Sciatic nerve (tissue), 2 donors: ENCODE measurements around the gene HSD3B1. TPM values are rescaled to one million over a fixed set of nuclear protein-coding genes. Genes with fewer than 3 reads are reported as not detected.

Source experiments
- ATAC-seq: fragments of 200-7000 bp; cut with Tn5 transposase; one replicate; pipeline ENCODE4 v1.9.1; 2020; ENCODE audit warnings: mild to moderate bottlenecking, moderate library complexity
- DNase-seq: peaks from one replicate; pipeline ENCODE4 v3.0.0-alpha.2; 2020; ENCODE audit warnings: low spot score
- intact Hi-C: fragments of 100-400 bp; cut with DNase I; formaldehyde crosslinking; loops from one replicate; pipeline ENCODE4 v1.14.2; 2022
- total RNA-seq: library from RNA; stranded (reverse); fragmentation: NEBNext Ultra II Directional; extraction: Animal tissue kit (Norgen Biotek cat#: 25700); gene quantifications from one replicate; pipeline ENCODE4 v1.2.1, GENCODE V29; 2021
- donor health status: DM: no; HTN: no; CAD: no.
- donor health status: DM: no; HTN: no; CAD: no.

The HSD3B1 gene
- not detected for total RNA-seq

DNA sequence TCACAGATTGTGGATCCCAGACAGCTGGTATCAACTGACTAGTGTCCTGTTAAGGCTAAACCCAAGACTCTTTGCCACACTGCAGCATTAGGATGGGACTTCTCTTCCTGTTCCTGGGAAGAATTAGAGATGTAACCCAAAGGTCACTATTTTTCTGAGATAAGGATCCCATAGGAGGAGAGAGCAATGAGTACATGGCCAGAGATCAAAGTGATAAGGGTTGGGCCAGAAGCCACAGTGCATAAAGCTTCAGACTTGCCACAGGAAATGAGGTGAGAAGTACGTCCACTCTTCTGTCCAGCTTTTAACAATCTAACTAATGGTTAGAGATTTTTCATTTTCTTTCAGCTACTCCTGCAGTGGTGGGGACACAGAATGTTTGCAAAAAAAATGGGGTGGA lies at the start of gene HSD3B1:
TSS of gene HSD3B1 (plus strand) at position 270 of the 400 bp plus-strand sequence. CDS start 267 bp downstream, outside the sequence.
- DNase-seq (no peak), ATAC-seq (no peak)
- intact Hi-C loops, result no loop called here

DNA sequence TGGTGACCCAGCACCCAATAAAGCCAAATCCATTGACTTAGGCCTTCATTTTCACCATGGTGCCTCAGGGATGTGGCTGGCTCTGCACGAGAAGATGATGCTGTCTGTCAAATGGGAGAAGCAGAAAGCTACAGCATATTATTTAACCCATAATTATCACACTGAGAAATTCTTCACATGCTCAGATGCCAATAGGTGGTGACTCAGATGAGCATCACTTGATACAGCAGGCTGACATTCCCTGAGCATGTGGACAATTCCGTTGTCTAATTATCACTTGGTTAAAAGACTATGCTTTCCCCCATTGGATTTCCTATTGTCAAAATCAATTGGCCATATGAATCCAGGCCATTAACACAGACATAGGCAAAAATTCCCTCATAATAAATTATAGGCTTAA lies 44.0 kb upstream of the HSD3B1 start:
- intact Hi-C loops, result no loop called here
- ATAC-seq (no peak), DNase-seq (no peak)

DNA sequence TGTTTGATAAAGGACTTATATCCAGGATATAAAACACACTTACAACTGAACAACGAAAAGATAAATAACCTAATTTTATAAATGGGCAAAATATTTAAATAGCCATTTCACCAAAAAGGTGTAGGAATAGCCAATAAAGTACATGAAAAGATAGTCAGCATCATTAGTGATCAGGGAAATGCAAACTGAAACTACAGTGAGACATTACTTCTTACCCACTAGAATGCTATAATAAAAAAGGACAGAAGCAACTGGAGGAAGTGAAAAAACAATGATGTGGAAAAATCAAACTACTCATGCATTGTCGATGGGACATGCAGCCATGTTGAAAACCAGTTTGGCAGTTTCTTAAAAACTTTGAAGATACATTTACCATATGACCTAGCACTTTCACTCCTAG lies 43.4 kb upstream of the HSD3B1 start:
- intact Hi-C loops, result no loop called here
- no peak for ATAC-seq
- DNase-seq, result no peak

DNA sequence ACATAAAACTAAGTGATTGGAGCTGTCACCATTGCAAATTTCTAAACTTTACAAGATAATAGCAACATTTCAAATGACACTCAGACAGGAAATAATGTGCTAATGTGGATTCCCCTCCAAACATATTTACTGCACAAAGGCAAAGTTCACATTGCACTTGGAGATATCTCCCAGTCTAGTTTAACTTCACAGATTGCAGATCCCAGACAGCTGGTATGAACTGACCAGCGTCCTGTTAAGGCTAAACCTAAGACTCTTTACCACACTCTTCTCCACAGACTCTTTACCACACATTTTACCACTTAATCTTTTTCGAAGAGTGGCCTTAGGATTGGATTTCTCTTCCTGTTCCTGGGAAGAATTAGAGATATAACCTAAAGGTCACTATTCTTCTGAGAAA lies 40.6 kb upstream of the HSD3B1 start:
- ATAC-seq (no peak), DNase-seq (no peak)
- intact Hi-C loops, result no loop called here

DNA sequence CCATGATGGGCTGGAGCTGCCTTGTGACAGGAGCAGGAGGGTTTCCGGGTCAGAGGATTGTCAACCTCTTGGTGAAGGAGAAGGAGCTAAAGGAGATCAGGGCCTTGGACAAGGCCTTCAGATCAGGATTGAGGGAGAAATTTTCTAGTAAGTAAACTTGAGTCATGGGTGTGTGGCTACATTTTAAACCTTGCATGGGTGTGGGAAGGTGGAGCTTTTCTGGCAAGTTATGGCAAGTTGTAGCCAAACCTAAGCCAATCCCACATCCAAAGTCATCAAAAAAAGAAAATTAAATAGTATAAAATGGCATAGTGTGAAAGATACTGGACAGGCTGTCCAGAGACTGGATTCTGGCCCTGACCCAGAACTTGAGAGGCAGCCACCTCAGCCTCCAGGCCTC lies 39.8 kb upstream of the HSD3B1 start:
- no peak for ATAC-seq
- no peak for DNase-seq
- intact Hi-C loops, result no loop called here

DNA sequence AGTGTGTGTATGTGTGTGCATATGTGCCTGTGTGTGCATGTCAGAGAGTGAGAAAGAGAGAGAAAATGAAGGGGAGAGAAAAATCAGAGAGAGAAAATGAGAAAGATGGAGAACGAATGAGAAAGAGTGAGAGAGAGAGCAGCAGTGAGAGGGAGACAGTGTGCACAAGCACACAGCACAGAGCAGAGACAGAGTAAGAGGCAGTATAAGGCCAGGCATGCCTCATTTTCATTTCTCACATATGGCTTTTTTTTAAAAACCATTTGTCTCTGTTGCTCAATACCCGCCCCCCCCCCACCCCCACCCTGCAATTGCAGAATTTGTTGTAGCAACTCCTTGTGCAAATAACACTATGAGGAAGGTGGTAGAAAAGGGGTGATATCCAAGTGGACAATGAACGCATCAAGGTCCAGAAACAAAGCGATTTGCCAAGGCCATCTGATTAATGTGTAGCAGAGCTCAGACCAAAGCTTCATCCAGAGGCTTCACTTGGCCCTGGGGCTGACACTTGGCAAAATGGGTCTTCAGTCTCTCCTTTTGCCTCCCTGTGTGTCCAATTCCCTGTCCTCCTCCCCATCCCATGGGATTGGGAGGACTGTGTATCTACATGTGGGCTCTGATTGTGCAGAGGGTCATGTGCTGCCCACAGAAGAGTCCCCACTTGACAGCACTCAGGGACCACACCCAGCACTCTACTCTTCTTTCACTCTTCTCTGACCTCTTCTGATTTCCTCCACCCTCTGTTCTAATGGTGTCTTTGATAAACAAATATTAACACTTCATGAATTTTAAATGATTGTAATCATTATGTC lies 38.9 kb upstream of the HSD3B1 start:
- ATAC-seq, result peak; percentile 72
- intact Hi-C loops, result no loop called here

DNA sequence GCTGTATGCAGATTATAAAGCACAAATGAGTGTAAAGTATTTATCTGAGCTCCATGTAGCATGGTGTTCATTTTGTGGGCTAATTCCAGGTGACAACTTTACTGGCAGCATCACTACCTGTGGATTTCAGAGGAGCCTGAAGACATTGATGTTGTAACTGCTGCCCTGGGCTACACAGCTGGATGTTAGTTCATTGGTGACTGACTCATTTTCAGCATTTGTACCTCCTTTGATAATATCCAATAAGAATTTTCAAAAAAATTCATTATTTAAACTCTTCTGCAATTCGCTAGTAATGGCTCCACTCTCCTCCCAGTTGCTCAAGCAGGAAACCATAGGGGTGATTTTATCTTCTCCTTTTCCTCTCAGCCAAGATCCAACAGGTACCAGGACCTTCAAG lies 37.3 kb upstream of the HSD3B1 start:
- no peak for DNase-seq
- ATAC-seq, result no peak
- intact Hi-C loops, result no loop called here

More for the DNA sequence above, 38.9 kb upstream of the HSD3B1 start:
- no peak for DNase-seq

DNA sequence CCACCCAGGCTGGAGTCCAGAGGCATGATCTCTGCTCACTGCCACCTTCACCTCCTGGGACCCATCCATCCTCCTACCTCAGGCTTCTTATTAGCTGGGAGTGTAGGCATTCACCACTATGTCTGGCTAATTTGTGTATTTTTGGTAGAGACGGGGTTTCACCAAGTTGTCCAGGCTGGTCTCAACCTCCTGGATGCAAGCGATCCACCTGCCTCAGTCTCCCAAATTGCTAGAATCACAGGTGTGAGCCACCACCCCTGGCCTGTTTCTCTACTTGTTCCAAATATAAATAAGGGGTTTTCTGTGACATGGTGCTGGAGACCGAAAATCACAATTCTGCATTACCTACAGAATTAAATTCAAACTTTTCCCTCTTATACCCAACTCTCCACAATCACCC lies 36.6 kb upstream of the HSD3B1 start:
- intact Hi-C loops, result no loop called here
- ATAC-seq (no peak), DNase-seq (no peak)

DNA sequence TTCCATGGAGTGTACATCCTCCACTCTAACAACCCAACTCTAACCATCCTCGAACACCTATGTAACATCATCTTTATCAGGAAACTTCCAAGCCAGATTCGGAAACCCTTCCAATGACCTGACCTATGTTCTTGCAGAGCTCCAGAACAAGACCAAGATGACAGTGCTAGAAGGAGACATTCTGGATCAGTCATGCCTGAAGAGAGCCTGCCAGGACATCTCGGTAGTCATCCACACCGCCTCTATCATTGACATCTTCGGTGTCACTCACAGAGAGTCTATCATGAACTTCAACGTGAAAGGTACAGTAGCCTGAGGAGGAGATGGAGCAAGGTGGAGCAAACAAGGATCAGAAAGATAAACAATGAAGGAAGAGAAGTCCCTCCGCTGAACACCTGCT lies 36.1 kb upstream of the HSD3B1 start:
- ATAC-seq, result no peak
- intact Hi-C loops, result no loop called here

DNA sequence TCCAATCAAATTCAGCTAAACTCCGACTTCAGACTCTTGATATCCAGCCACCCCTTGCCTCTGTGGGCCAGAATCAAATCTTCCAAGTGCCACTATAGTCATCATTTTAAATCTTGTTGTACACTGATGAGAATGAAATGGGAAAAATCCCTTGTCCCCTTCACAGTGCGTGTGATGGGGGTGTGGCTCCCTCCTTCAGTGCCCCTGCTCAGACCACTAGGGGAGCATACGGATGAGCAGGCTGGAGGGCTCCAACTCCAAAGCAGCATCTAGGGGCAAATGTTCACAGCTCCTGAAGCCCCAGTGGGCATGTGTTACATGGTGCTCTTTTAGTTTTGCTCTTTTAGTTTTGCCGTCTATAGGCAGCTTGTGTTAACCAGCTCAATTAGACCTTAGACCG lies 35.4 kb upstream of the HSD3B1 start:
- ATAC-seq (no peak), DNase-seq (no peak)
- intact Hi-C loops, result no loop called here

More for the DNA sequence above, 36.1 kb upstream of the HSD3B1 start:
- no peak for DNase-seq

DNA sequence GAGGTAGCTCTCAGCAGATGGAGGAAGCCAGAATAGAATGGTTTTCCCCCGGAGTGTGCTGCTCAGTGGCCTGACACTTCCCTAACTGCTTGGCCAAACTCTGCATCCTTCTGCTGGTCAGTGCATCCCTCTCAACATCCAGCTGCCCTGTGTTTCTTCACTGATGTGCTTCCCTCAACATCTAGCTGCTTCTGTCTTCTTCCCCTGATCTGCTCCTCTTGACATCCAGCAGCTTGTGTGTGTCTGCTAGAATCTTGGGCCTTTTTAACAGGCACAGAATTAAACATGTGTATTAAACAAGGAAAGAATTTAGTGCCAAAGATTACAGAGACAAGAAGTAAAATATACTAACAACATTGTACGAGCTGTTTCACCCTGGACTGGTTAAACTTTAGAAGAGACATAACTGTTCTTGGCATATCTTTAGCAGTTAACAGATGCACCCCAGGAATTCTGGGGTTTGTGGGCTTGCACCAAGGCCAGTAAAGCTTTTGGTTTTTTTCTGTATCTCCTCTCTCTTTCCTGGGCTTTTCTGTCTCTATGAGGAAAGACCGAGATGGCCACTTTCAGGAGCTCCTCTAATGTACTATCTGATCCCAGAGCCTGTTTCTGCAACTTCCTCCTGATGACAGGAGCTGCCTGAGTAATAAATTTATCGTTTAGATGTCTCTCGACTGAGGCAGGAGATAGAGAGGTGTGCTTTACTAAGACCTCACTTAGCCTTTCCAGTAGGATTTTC lies 34.8 kb upstream of the HSD3B1 start:
- no peak for ATAC-seq
- DNase-seq, result no peak
- intact Hi-C loops, result no loop called here

DNA sequence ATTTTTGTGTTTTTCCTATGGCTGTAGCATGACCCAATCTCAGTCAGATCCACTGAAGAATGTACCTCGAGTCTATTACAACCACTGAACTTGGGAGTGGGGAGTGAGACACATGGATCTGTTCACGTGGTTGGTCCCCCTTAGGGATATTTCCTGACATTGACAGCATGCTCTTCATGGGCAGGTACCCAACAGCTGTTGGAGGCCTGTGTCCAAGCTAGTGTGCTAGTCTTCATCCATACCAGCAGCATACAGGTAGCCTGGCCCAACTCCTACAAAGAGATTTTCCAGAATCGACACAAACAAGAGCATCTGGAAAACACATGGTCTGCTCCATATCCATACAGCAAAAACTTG lies 34.2 kb upstream of the HSD3B1 start:
- intact Hi-C loops, result no loop called here
- DNase-seq (no peak), ATAC-seq (no peak)

DNA sequence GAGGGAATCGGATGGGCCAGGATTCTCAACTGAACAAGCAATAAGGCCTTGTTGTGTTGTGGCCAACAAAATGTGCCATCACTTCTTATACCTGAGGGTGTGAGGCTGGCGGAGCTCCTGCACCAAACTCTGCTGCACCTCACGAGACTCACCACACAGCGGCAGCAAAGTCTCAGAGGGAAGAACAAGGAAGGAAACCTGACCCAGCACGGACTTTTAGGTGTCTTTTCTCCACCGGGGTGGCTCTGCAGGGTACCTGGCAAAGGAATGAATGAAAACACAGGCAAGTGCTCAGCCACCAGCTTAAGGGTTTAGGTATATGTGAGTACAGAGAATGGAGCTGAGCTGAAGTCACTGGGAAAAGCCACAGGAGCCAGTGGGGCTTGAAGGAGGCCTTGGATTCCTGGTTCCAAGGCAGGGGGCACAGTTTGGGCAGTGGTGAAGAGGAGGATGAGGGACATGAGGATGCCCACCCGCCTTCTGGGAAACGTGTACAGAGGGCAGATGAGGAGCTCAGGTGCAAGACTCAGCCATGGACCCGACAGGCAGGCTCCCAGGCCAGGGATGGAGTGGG lies 31.1 kb upstream of the HSD3B1 start:
- intact Hi-C loops, result no loop called here
- DNase-seq (no peak), ATAC-seq (peak; percentile 46)

DNA sequence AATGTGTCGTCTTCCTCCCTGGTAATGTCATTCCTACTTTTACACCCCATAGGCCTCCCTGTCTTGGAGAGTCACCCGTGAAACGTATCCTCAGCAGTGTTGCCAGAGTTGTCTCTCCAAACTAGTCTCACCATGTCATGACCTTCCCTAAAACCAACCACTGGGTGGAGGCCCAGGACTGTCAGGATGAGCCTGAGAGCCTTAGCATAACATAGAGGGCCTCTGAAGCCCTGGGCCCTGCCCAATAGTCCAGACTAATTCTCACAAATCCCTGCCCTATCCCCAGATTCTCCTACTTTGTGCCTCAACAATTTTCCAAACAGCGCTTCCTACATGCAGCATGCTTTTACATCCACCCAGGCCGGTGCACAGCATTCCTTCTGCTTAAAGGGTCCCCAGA lies 29.3 kb upstream of the HSD3B1 start:
- no peak for DNase-seq
- intact Hi-C loops, result no loop called here
- no peak for ATAC-seq

DNA sequence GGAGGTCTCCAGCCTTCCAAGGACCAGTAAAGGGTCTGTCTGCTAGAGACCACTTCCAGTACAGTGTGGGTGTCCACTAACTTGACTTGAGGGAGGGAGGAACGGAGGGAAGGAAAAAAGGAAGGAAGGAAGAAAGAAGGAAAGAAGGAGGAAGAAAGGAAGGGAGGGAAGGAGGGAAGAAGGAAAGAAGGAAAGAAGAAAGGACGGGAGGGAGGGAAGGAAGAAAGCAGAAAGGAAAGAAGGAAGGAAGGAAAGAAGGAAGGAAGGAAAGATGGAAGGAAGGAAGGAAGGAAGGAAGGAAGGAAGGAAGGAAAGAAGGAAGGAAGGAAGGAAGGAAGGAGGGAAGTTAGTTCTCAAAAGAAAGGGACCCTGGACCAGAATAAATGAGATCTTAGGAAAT lies 26.8 kb upstream of the HSD3B1 start:
- DNase-seq, result no peak
- no peak for ATAC-seq
- intact Hi-C loops, result no loop called here

DNA sequence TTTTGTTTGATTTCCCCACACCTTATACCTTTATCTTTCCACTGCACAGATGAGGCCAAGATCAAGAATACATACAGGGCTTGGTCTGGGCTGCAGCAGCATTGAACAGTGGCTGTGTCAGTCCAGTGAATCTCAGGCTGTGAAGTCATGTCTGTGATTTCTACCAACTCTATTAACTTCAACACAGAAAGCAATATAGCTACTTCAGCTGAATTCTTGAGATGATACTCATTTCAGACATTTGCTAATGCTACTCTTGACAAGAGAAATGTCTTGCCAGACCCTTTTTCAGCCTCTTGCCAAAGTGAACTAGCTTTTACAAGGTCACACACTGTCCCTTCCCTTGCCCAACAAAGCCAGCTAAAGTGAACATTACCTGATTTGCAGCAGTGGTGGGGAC lies 25.1 kb upstream of the HSD3B1 start:
- no peak for ATAC-seq

DNA sequence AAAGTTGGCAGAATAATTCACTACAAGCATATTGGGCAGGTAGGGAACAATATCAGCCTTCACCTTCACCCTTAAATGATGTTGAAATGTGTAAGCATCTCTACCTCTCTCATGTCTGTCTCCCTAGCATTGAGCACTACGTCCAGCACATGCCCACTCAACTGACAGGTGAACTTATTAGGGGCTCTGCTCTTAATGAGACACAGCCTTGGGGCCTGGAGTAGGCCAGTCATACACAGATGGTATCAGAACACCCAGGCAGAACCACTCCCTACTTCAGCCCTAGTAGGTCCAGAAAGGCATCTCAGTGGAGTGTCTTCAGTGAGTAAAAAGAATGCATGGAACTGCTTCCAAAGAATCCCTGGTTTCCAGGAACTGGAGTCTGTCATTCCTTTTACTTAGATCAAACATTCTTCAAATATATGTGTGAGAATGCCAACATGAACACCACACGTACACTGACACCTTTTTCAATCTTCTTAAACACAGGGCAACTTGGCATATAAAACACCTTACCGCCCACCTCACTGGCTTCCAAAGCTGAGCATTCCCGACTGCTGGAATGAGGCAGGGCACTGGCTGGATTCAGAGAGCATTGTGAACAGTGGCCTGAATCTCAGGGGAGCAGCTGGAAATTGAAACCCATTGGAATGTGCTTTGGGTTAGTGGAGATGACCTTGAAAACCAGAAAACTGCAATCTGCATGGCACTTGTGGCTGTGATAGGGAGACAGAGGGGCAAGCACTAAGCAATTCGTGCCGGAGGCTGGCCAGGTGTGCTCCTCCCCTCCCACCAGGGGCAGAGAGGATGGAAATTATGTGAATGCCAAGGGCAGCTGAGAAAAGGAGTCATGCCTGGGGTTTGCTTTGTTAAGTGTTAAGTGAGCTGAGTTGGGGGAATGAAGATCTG lies 24.2 kb upstream of the HSD3B1 start:
- no peak for DNase-seq
- ATAC-seq, result no peak
- intact Hi-C loops, result no loop called here

More for the DNA sequence above, 25.1 kb upstream of the HSD3B1 start:
- intact Hi-C loops, result no loop called here
- no peak for DNase-seq

DNA sequence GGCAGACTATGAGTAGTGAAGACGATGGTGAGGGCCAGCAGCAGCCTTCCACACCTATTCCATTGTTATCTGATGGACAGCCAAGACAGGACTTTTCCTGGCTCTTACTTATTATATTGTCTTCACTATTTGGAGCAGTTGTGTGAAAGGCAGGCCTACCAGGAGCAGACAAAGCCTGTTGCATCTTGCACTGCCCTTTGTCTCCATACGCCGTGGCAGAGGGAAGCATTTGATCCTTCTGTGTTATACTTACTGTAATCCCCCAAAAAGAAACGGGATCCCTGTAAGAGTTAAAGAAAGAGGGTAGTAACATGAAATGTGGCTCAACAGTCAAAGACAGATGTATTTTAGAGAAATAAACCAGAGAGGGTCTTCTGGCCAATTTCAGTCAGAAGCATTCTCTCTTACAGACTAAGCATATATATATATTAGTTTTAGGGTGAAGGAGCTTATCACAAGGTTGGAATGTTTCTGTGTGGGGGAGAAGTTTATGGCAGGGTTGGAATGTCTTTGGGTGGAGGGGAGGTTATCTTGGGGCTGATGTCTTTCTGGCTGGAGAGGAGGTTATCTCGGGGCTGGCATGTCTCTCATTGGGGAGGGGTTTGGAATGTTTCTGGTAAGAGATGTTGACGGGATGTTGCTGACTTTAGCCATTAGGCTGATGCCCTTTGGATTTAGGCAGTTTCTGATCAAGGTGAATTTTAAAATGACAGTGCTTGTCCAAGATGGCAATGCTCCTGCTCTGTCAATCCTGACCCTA lies 23.4 kb upstream of the HSD3B1 start:
- intact Hi-C loops, result no loop called here
- ATAC-seq (no peak), DNase-seq (no peak)

DNA sequence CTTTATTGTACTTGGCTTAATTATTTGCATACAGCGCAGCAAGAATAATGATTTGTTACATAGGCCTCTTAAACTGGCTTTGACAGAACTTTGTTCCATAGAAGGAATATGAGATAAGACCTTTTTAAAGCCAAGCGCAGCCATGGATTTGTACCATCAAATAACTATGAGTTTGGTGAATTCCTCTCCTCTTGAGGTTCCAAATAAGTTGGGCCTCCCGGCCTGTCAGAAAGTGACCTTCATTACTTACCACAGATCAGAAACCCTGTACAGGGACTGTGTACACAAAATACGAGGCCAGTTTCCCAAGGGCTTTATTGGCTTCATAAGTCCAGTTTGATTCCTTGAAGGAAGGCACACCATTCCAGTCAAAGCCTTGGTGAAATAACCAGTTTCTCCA lies 21.8 kb upstream of the HSD3B1 start:
- intact Hi-C loops, result no loop called here
- DNase-seq (no peak), ATAC-seq (no peak)
